Neural crest cell (in vitro differentiated cells): ENCODE measurements around the gene PSORS1C1. TPM values are rescaled to one million over a fixed set of nuclear protein-coding genes. Genes with fewer than 3 reads are reported as not detected.

ENCODE experiments used
- DNase-seq: peaks from one replicate; pipeline ENCODE4 v3.0.0; 2021; ENCODE audit warnings: low read depth, mixed read lengths, low spot score
- H3K27ac Mint-ChIP-seq: one replicate; pipeline ENCODE4 v1.8.0; 2021; ENCODE audit warnings: mild to moderate bottlenecking, mixed read lengths; ENCODE audit not compliant: unreplicated experiment
- H3K27me3 Mint-ChIP-seq: 2 replicates; pipeline ENCODE4 v1.8.0; 2021; ENCODE audit warnings: low read depth, mild to moderate bottlenecking, mixed read lengths
- H3K36me3 Mint-ChIP-seq: 2 replicates; pipeline ENCODE4 v1.8.0; 2021; ENCODE audit warnings: low read depth, mild to moderate bottlenecking, mixed read lengths
- H3K4me1 Mint-ChIP-seq: 2 replicates; pipeline ENCODE4 v1.8.0; 2021; ENCODE audit warnings: mixed read lengths
- H3K4me3 Mint-ChIP-seq: one replicate; pipeline ENCODE4 v1.8.0; 2021; ENCODE audit warnings: mild to moderate bottlenecking, mixed read lengths
- H3K9me3 Mint-ChIP-seq: 2 replicates; pipeline ENCODE4 v1.8.0; 2021; ENCODE audit warnings: mixed read lengths
- CTCF ChIP-seq: fragments of 200-600 bp; sonication (generic); conservative IDR thresholded peaks from 2 replicates; pipeline ENCODE4 v1.5.0; 2021; ENCODE audit warnings: antibody characterized with exemption, mild to moderate bottlenecking
- total RNA-seq: library from RNA; stranded (reverse); gene quantifications from 2 replicates; pipeline ENCODE4 v1.2.1, GENCODE V29; 2021

Gene PSORS1C1
- total RNA-seq, 1 donor from 2014 or later = not detected

GRCh38 chr6:31144970-31145340, 30.4 kb downstream of the PSORS1C1 start:
- no peak for TF ChIP-seq CTCF
- peaks cover 2% of the 10 kb centered on the region for H3K36me3 Mint-ChIP-seq

GRCh38 chr6:31145386-31145785, 30.8 kb downstream of the PSORS1C1 start:
- Mint-ChIP-seq H3K4me1 (peaks cover 14% of the 10 kb centered on the region), H3K36me3 (peaks cover 2% of the 10 kb centered on the region), H3K27ac (no peak overlapping the region), H3K9me3 (no peaks in the 10 kb centered on the region), H3K4me3 (no peak overlapping the region), H3K27me3 (no peaks in the 10 kb centered on the region)
- no peak for DNase-seq
- no peak for TF ChIP-seq CTCF

More at GRCh38 chr6:31144970-31145340, 30.4 kb downstream of the PSORS1C1 start:
- Mint-ChIP-seq H3K27me3 (no peaks in the 10 kb centered on the region), H3K4me1 (peaks cover 16% of the 10 kb centered on the region), H3K27ac (no peak overlapping the region), H3K9me3 (no peaks in the 10 kb centered on the region), H3K4me3 (no peak overlapping the region)
- no peak for DNase-seq

GRCh38 chr6:31149827-31150447, 35.3 kb downstream of the PSORS1C1 start:
- TF ChIP-seq CTCF = no peak
- Mint-ChIP-seq H3K4me3 (no peak overlapping the region), H3K27ac (no peak overlapping the region), H3K9me3 (no peaks in the 10 kb centered on the region), H3K4me1 (no peaks in the 10 kb centered on the region), H3K27me3 (no peaks in the 10 kb centered on the region), H3K36me3 (peaks cover 5% of the 10 kb centered on the region)
- no peak for DNase-seq

- no peak for DNase-seq
- Mint-ChIP-seq H3K36me3 (peaks cover 5% of the 10 kb centered on the region), H3K27me3 (no peaks in the 10 kb centered on the region), H3K9me3 (no peaks in the 10 kb centered on the region), H3K4me1 (peaks cover 9% of the 10 kb centered on the region), H3K4me3 (no peak overlapping the region), H3K27ac (peak overlapping the region; percentile 96)
- no peak for TF ChIP-seq CTCF
These were observed 38.2 kb downstream of the PSORS1C1 start for GRCh38 chr6:31152781-31153180.

- TF ChIP-seq CTCF = no peak
- no peaks in the 10 kb centered on the region for H3K27me3 Mint-ChIP-seq
- H3K4me3 Mint-ChIP-seq = no peak overlapping the region
- DNase-seq = no peak
- peaks cover 24% of the 10 kb centered on the region for H3K4me1 Mint-ChIP-seq
- H3K9me3 Mint-ChIP-seq = no peaks in the 10 kb centered on the region
- peaks cover 5% of the 10 kb centered on the region for H3K36me3 Mint-ChIP-seq
- H3K27ac Mint-ChIP-seq = peak overlapping the region; percentile 8
These were observed 39.8 kb downstream of the PSORS1C1 start for GRCh38 chr6:31154436-31154835.
